Calu3 (cell line): Measurements from ENCODE around the gene PSMD14. TPM values are rescaled to one million over a fixed set of nuclear protein-coding genes. Genes with fewer than 3 reads are reported as not detected.

Source experiments
- BruUV-seq: library from RNA; stranded (reverse); fragments of 400-500 nt; replicated peaks from 2 replicates; lab custom pipeline; 2021; lab: Mats Ljungman, UMichigan
- CTCF ChIA-PET: fragments of 300-600 bp; sonication (Branson Sonifier 250); formaldehyde crosslinking; loops from one replicate; lab custom pipeline; 2022; ENCODE audit warnings: antibody characterized with exemption; lab: Charles Lee
- DNase-seq: peaks from one replicate; pipeline ENCODE4 v3.0.0; 2022
- H3K27ac Mint-ChIP-seq: one replicate; pipeline ENCODE4 v1.8.0; 2022; ENCODE audit warnings: mixed read lengths; ENCODE audit not compliant: unreplicated experiment
- H3K27me3 Mint-ChIP-seq: one replicate; pipeline ENCODE4 v1.8.0; 2022; ENCODE audit warnings: mixed read lengths; ENCODE audit not compliant: unreplicated experiment
- H3K36me3 Mint-ChIP-seq: one replicate; pipeline ENCODE4 v1.8.0; 2022; ENCODE audit warnings: mild to moderate bottlenecking, moderate library complexity, mixed read lengths; ENCODE audit not compliant: insufficient read depth, unreplicated experiment
- H3K4me1 Mint-ChIP-seq: one replicate; pipeline ENCODE4 v1.8.0; 2022; ENCODE audit warnings: mild to moderate bottlenecking, low read depth, mixed read lengths; ENCODE audit not compliant: unreplicated experiment
- H3K4me3 Mint-ChIP-seq: one replicate; pipeline ENCODE4 v1.8.0; 2022; ENCODE audit warnings: mild to moderate bottlenecking, low read depth, moderate library complexity, mixed read lengths; ENCODE audit not compliant: unreplicated experiment
- H3K9me3 Mint-ChIP-seq: one replicate; pipeline ENCODE4 v1.8.0; 2022; ENCODE audit warnings: low read depth, mixed read lengths; ENCODE audit not compliant: unreplicated experiment
- CTCF ChIP-seq: fragments of 200-600 bp; IDR thresholded peaks from one replicate; pipeline ENCODE4 v1.8.0; 2022; ENCODE audit warnings: antibody characterized with exemption; ENCODE audit not compliant: unreplicated experiment
- intact Hi-C: fragments of 100-400 bp; cut with micrococcal nuclease; formaldehyde crosslinking; loops from one replicate; pipeline ENCODE4 v1.10.0; 2022; ENCODE audit not compliant: unreplicated experiment
- total RNA-seq: library from RNA; stranded (reverse); gene quantifications from 2 replicates; pipeline ENCODE4 v1.2.3, GENCODE V29; 2022

PSMD14 gene
- total RNA-seq, 1 experiment from 2014 or later, result 97.4 TPM

DNA sequence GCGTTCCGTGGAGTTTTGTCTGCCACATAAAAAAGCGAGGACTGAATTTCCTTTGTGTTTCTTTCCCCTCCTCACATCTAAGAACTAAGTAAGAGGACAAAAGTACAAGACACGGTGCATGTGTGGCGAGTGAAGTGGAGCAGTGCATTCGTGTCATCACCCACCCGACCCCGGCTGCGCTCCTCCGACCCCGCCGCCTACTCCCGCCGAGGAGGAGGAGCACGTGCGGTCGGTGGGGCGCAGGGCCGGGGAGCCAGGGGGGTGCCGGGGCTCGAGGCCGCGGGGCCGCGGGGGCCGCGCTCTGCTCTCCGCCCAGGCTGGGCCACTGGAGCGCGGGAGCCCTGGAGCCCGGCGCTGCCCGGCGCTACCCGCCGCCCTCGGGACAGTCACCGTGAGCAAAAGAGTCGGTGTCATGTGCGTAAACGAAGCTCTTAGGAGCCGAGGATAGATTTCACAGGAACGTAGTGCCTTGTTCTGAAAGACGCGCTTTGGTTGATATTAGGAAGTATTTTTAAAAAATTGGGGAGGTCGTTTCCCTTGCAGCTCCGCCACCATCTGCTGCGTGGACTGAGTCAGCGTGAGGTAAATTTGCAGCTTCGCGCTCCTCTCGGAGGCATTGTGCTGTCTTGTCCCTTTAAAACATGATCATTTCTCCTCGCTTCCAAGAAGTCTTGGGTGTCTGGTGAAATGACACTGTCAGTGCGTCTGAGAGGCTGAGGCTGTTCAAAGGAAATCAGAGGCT is 118.9 kb downstream of the PSMD14 start:
- H3K27me3 Mint-ChIP-seq, result peaks cover 35% of the 10 kb centered on the region
- CTCF ChIA-PET, result no interaction called here
- H3K4me3 Mint-ChIP-seq, result no peak overlapping the region
- TF ChIP-seq CTCF, result no peak
- DNase-seq, result no peak
- H3K27ac Mint-ChIP-seq, result no peak overlapping the region
- BruUV-seq, result no TSS peak
- H3K4me1 Mint-ChIP-seq, result peaks cover 8% of the 10 kb centered on the region
- H3K36me3 Mint-ChIP-seq, result peaks cover 7% of the 10 kb centered on the region
- intact Hi-C loops, result no loop called here
- no peaks in the 10 kb centered on the region for H3K9me3 Mint-ChIP-seq

DNA sequence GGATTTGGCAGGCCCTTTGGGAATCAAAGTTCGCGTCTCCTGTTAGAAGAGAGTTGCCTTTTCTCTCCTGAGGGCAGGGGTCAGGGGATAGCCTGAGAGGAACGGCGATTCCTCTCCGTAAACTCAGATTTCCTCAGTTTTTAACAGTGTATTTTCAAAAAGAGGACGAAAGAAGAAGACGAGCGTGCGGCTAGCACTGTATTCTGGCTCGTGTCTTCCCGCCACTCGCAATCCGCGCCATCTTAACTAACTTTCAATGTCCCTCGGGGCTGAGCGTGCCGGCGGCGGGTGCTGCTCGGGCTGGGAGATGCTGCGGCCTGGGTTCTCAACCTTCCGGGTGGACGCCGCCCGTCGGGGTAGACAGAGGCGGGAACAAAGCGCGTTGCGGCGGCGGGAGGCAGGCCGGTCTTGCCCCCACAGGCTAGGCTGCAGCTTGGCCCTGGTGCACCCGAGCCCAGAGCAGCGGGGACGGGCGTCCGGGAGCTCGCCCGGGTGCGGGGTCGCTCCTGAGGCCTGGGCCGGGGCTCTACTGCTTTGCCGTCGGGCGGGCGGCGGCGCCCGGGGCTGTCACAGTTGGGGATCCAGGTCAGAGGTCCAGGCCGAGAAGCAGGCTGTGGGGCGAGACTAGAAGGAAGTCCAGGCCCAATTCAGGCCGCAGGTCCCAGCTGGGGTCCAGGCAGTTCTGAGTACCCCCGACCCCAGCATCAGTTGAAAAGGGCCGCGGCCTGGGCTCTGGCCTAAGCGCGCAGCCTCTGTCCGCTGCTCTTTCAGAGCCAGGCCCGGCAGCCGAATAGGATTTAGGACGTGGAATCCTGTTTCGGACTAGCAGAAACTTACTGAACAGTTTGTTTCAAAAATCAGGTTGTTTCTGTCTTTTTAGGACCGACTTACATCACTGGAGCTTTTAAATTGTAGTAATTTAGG is 119.7 kb downstream of the PSMD14 start:
- CTCF ChIA-PET, result interaction anchor here (0.6 kb wide), 1 partner anchor 1795 kb away, joined by 5 read pairs; no protein-coding TSS in a partner anchor
- Mint-ChIP-seq H3K4me3 (no peak overlapping the region), H3K27ac (no peak overlapping the region), H3K9me3 (no peaks in the 10 kb centered on the region), H3K36me3 (peaks cover 7% of the 10 kb centered on the region), H3K4me1 (peaks cover 8% of the 10 kb centered on the region), H3K27me3 (peaks cover 26% of the 10 kb centered on the region)
- intact Hi-C loops, result no loop called here
- no peak for DNase-seq
- BruUV-seq, result no TSS peak
- no peak for TF ChIP-seq CTCF

- H3K27ac Mint-ChIP-seq, result no peak overlapping the region
- H3K36me3 Mint-ChIP-seq, result no peaks in the 10 kb centered on the region
- TF ChIP-seq CTCF, result no peak
- H3K9me3 Mint-ChIP-seq, result no peaks in the 10 kb centered on the region
- H3K27me3 Mint-ChIP-seq, result peaks cover 7% of the 10 kb centered on the region
- no peaks in the 10 kb centered on the region for H3K4me1 Mint-ChIP-seq
- no peak overlapping the region for H3K4me3 Mint-ChIP-seq
- CTCF ChIA-PET, result no interaction called here
- intact Hi-C loops, result no loop called here
- no peak for DNase-seq
- BruUV-seq, result no TSS peak
These were observed 122.2 kb downstream of the PSMD14 start for GRCh38 chr2:161430386-161430785.

- H3K27me3 Mint-ChIP-seq, result no peaks in the 10 kb centered on the region
These were observed 123.9 kb downstream of the PSMD14 start for GRCh38 chr2:161432107-161432506.

More at GRCh38 chr2:161432107-161432506, 123.9 kb downstream of the PSMD14 start:
- Mint-ChIP-seq H3K9me3 (no peaks in the 10 kb centered on the region), H3K36me3 (no peaks in the 10 kb centered on the region), H3K27ac (no peak overlapping the region), H3K4me1 (no peaks in the 10 kb centered on the region), H3K4me3 (no peak overlapping the region)
- no peak for DNase-seq
- BruUV-seq, result no TSS peak
- no peak for TF ChIP-seq CTCF
- CTCF ChIA-PET, result no interaction called here
- intact Hi-C loops, result no loop called here
